Fibroblast of skin of back (primary cell): ENCODE results near the gene FHIT.

Source experiments
- DNase-seq: peaks from one replicate; pipeline ENCODE4 v3.0.0-alpha.2; 2013

Gene FHIT

DNA sequence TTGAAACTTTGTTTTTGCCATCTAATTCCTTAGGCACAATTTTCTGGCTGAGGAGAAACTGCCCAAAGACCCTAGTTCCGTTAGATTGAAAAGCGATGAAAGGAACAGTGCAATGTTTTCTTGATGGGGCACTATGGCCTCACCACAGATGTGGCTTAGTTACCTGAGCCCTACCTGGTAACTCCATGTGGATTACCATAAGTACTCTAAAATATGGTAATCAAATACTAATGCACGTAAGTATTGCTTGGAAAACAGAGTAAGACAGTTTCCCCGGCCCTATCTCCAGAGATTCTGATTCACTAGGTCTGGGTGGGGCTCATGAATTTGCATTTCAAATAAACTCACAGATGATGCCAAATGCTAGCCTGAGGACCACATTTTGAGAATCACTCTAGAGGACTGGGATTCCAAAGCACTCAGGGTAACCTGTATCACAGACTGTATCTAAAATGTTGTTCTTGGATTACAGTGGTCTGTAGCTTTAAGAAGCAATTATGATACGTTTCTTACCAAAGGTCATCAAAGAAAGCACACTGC is 806.3 kb downstream of the FHIT start:
- DNase-seq, result no peak

DNA sequence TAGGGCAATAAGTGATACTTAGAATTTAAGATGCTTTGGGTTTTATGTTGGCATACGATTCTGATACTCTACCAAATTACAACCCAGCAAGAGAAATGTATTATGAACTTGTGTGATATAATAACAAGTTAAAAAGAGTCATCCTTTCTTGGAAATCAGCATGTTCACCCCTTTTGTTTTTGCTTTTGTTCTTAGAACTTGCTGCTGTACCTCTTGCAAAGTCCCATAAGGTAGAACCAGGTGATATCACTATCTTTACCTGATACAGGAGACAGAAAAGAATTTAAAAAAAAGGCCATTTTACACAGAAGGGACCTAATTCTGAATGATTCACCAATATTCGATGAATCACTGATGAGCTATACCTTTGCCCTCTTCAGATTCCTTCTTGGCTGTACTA is 810.4 kb downstream of the FHIT start:
- DNase-seq, result no peak

GRCh38 chr3:60435941-60436650 is 815.2 kb downstream of the FHIT start:
- DNase-seq, result no peak

DNA sequence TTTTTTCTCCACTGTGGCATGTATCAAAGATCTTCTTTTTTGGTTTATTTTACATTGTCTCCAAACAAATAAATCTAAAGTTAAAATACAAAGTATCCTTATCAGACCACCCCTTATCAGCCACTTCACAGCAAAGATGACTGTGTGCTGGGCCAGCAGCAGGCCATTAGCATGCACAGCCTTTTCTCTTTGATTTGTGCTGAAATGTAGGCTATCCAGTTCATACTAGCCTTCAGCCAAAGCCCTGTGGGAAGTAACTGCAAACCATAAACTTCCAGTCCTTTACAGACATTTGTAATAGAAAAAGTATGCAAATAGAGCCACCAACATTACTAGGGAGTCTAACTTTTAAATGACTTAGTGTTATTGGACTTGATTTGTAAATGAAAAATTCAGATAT is 816.3 kb downstream of the FHIT start:
- DNase-seq, result peak; percentile 20

GRCh38 chr3:60434323-60434722 is 816.9 kb downstream of the FHIT start:
- DNase-seq, result no peak

GRCh38 chr3:60431599-60431958 is 819.7 kb downstream of the FHIT start:
- DNase-seq, result peak; percentile 12

DNA sequence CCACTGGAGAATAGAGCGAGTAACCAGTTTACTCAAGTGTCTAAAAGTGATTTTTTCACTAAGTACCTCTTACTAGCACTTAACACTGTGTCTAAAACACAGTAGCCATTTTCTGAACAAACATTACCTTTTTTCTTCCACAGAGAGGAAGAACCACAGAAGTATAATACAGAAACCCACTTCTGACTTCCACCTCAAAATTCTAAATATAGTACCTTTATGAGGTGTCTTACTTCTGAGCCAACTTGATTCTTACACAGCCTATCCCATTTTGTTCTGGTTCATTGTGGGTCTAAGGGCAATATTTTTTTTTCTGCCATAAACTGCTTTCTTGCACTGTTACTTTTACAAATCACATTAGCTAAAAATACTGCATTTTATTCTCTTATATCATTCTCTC is 821.0 kb downstream of the FHIT start:
- DNase-seq, result no peak

GRCh38 chr3:60427109-60427508 is 824.1 kb downstream of the FHIT start:
- no peak for DNase-seq

DNA sequence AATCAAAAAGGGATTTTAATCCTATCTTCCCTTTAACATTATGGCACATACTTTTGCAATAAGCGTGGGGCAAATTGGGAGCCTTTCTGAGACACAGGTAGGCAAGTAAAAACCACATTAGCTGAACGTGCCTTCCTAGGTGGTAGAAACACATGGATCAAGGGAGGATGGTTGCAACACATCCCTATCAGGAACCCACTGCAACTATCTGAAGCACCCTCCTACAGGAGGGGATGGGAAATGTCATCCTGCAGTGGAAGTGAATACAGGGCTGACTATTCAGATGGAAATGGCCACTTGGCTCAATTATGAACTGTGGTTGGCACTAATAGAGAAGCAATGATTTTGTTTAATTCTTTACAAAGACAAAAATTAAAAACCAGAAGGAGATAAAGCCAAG is 826.3 kb downstream of the FHIT start:
- DNase-seq, result no peak

GRCh38 chr3:60424034-60424433 is 827.2 kb downstream of the FHIT start:
- DNase-seq, result no peak

- DNase-seq, result no peak
These were observed 827.7 kb downstream of the FHIT start for GRCh38 chr3:60423556-60423955.

GRCh38 chr3:60421749-60422446 is 829.4 kb downstream of the FHIT start:
- DNase-seq, result no peak

DNA sequence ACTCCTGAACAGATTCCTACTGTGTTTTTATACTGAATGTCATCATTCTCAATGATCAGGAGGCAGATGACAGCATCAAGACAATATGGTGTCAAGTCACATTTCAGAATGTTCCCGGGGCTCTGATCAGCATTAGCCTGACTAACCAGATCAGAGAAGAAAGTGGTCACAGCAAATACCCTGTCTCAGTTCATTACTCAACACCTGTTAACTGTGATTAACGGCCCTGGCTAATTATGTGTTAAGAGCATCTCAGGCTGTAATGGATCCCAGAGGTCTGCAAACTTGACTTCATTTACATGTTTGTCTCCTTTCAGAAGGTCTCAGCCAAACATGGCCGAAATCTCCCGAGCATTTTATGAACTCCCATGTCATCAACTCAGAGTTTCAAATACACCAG is 833.7 kb downstream of the FHIT start:
- DNase-seq, result no peak

- no peak for DNase-seq
These were observed 837.2 kb downstream of the FHIT start for GRCh38 chr3:60414011-60414410.

- no peak for DNase-seq
These were observed 837.7 kb downstream of the FHIT start for GRCh38 chr3:60413551-60413950.

GRCh38 chr3:60403866-60404265 is 847.4 kb downstream of the FHIT start:
- no peak for DNase-seq

DNA sequence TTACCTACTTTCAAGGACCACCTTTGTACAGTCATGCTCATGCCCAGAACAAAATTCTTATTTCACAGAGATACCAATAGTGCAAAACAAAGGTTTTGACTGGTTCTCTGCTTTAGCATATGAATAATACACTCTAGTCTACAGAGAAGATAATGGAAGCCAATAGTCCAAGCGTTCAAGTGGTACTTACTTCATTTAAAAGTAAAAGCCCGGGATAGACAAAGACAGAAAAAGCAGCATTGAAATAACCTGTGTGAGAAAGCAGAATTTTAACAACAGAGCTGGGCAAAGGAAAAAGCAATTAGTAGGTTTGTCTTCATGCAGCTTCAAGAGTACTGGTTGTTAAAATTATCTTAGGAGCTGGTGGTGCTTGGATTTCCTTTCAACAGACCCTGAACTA is 848.3 kb downstream of the FHIT start:
- DNase-seq, result no peak

DNA sequence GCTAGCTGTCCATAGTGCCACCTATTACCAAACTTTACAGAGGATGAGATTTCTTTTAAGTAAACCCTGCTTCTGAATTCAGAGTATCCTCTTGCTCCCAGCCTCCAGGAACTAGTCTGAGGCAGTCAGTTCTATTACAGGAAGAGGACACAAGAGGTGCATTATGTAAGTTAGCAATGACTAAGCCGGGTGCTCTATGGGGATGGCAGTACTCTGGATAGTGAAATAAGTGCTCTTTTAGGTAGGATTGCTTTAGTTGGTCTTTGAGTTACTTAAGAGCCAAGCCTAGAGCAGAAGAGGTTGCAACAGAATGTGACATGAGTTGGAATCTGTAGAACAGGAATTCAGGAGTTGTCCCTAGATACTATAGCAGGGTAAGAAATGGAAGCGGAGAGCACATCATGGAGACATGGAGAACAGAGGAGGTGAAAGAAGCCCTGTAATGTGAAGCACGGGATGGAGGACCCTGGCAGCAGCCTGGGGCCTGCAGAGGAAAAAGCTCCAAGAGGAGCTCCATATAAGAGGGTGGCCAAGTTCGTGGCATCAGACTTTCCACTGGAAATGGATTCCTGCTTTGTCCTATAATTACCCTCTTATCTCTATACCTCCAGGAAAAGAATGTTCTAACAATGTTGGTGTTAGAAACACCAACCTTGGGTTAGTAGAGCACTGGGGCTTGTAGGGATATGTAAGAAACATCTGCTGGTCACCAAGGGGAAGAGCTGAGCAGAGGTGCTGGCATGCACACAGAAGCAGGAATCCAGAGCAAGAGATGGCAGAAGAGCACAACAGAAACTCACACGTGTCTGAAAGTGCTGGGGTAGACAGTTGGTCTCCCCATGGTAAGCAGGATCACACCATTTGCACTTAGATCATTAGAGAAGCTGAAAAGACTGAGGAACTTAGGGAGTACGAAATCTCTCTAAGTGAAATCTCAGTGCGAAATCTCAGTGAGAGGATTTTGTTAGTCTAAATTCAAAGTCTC is 851.1 kb downstream of the FHIT start:
- peak; percentile 6 for DNase-seq

DNA sequence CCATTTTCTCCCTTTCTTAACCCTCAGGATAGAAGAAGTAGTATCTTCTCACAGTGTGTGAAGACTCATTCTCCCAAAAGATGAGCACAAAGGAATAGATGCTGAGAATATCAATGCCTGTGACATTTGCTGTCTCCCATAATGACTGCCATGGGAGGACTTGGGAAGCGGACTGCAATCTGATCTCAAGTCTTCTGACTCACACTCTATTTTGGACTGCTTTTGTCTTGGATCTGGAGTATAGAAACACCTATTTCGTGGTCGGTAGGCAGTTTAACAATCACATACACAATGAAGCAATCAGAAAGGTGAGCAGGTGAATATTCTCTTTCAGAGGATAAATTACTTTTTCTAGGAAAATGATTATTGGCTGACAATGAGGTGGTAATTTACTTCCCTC is 852.0 kb downstream of the FHIT start:
- no peak for DNase-seq

GRCh38 chr3:60395173-60395762 is 856.0 kb downstream of the FHIT start:
- DNase-seq, result no peak

GRCh38 chr3:60393946-60394345 is 857.3 kb downstream of the FHIT start:
- no peak for DNase-seq

- no peak for DNase-seq
These were observed 858.8 kb downstream of the FHIT start for GRCh38 chr3:60392501-60392900.

DNA sequence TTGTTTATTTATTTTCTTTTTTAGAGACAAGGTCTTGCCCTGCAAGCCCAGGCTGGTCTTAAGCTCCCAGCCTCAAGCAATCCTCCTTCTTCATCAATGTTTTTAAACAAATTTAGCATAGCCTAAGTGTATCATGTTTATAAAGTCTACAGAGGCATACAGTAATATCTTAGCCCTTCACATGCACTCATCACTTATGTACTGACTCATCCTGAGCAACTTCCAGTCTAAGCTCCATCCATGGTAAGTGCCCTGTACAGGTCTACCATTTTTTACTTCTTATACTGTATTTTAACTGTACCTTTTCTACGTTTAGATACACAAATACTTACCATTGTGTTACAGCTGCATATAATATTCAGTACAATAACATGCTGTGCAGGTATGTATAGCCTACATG is 860.0 kb downstream of the FHIT start:
- no peak for DNase-seq
